ENCODE results near the gene RNF157.

GRCh38 chr17:76278268-76278908, 38.1 kb upstream of the RNF157 start:
- no peak for TF ChIP-seq POLR2A (IDR thresholded peaks at IDR 0.05)
- no peak for TF ChIP-seq CTCF (IDR thresholded peaks at IDR 0.05)
